ENCODE results near the gene EXOC6B.

Gene EXOC6B

GRCh38 chr2:72136933-72137497, 688.8 kb downstream of the EXOC6B start:
- H3K27me3 ChIP-seq (replicated peaks; ENCODE audit: insufficient read depth, low read length) = no peaks in the 10 kb centered on the region
- 0 out of 2 replicates have a peak overlapping the region, but pooled peaks have one; percentile 55 for H3K4me3 ChIP-seq (ENCODE audit: low read length)
- no peak for TF ChIP-seq EZH2phosphoT487 (IDR thresholded peaks at IDR 0.05; ENCODE audit: low read length)
- TF ChIP-seq, protein P1, sequence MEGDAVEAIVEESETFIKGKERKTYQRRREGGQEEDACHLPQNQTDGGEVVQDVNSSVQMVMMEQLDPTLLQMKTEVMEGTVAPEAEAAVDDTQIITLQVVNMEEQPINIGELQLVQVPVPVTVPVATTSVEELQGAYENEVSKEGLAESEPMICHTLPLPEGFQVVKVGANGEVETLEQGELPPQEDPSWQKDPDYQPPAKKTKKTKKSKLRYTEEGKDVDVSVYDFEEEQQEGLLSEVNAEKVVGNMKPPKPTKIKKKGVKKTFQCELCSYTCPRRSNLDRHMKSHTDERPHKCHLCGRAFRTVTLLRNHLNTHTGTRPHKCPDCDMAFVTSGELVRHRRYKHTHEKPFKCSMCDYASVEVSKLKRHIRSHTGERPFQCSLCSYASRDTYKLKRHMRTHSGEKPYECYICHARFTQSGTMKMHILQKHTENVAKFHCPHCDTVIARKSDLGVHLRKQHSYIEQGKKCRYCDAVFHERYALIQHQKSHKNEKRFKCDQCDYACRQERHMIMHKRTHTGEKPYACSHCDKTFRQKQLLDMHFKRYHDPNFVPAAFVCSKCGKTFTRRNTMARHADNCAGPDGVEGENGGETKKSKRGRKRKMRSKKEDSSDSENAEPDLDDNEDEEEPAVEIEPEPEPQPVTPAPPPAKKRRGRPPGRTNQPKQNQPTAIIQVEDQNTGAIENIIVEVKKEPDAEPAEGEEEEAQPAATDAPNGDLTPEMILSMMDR (IDR thresholded peaks at IDR 0.05; ENCODE audit: low read length) = no peak
- no peak for TF ChIP-seq EZH2 (optimal IDR thresholded peaks at IDR 0.05; ENCODE audit: low read depth, low read length)
- H4K20me1 ChIP-seq (ENCODE audit: insufficient read depth, low read length) = no peaks in the 10 kb centered on the region
- H3F3A ChIP-seq (ENCODE audit: insufficient read depth, low read length) = no peaks in the 10 kb centered on the region
- no peaks in the 10 kb centered on the region for H3K4me1 ChIP-seq (ENCODE audit: low read length)
- H3K27ac ChIP-seq (ENCODE audit: low read length) = no peak overlapping the region
- H3K4me2 ChIP-seq (ENCODE audit: low read depth, low read length) = no peak overlapping the region
- no peaks in the 10 kb centered on the region for H3K9me3 ChIP-seq (replicated peaks; ENCODE audit: insufficient read depth, low read length)
- H3K79me2 ChIP-seq (ENCODE audit: low read length) = no peaks in the 10 kb centered on the region
- no peak overlapping the region for H3K9ac ChIP-seq (ENCODE audit: low read length)
- no peaks in the 10 kb centered on the region for H3K9me2 ChIP-seq (replicated peaks; ENCODE audit: insufficient read depth, low read length)
- peak overlapping the region; percentile 59 for H2AFZ ChIP-seq (ENCODE audit: low read length)
- DNase-seq = no peak
- H3K36me3 ChIP-seq (replicated peaks; ENCODE audit: insufficient read depth, low read length) = no peaks in the 10 kb centered on the region

DNA sequence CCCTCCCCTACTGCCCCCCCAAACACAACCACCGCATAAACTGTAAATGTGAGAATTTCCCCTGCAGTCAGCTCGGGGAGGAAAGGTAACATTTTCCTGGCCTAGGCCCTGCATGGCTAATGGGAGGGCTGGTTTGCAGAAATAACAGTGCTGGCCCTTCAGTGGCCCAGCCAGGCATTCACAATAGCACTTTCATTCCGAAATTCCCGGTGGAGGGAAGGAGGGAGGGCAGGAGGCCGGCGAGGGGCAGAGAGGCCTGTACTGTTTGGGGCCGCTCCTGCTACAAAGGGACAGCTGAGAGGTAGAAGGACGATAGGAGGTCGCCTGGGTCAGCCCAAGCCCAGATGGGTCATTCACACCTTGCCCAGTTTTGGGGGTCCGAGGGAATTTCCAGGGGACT, 689.5 kb downstream of the EXOC6B start:
- Histone ChIP-seq H3K4me1 (ENCODE audit: low read length) (no peaks in the 10 kb centered on the region), H3K36me3 (replicated peaks; ENCODE audit: insufficient read depth, low read length) (no peaks in the 10 kb centered on the region), H3K27ac (ENCODE audit: low read length) (no peak overlapping the region), H3K27me3 (replicated peaks; ENCODE audit: insufficient read depth, low read length) (no peaks in the 10 kb centered on the region), H3K9ac (ENCODE audit: low read length) (no peak overlapping the region), H3K9me2 (replicated peaks; ENCODE audit: insufficient read depth, low read length) (no peaks in the 10 kb centered on the region), H3K9me3 (replicated peaks; ENCODE audit: insufficient read depth, low read length) (no peaks in the 10 kb centered on the region), H3K79me2 (ENCODE audit: low read length) (no peaks in the 10 kb centered on the region), H3K4me2 (ENCODE audit: low read depth, low read length) (no peak overlapping the region), H2AFZ (ENCODE audit: low read length) (no peak overlapping the region), H3K4me3 (ENCODE audit: low read length) (no peak overlapping the region), H4K20me1 (ENCODE audit: insufficient read depth, low read length) (no peaks in the 10 kb centered on the region), H3F3A (ENCODE audit: insufficient read depth, low read length) (no peaks in the 10 kb centered on the region)
- no peak for DNase-seq
- no peak for TF ChIP-seq EZH2 (optimal IDR thresholded peaks at IDR 0.05; ENCODE audit: low read depth, low read length)

GRCh38 chr2:72135921-72136320, 689.9 kb downstream of the EXOC6B start:
- no peaks in the 10 kb centered on the region for H4K20me1 ChIP-seq (ENCODE audit: insufficient read depth, low read length)
- no peaks in the 10 kb centered on the region for H3F3A ChIP-seq (ENCODE audit: insufficient read depth, low read length)
- no peaks in the 10 kb centered on the region for H3K36me3 ChIP-seq (replicated peaks; ENCODE audit: insufficient read depth, low read length)
- no peak overlapping the region for H3K9ac ChIP-seq (ENCODE audit: low read length)
- no peaks in the 10 kb centered on the region for H3K9me2 ChIP-seq (replicated peaks; ENCODE audit: insufficient read depth, low read length)
- H2AFZ ChIP-seq (ENCODE audit: low read length) = no peak overlapping the region
- no peak for DNase-seq
- H3K9me3 ChIP-seq (replicated peaks; ENCODE audit: insufficient read depth, low read length) = no peaks in the 10 kb centered on the region
- H3K4me2 ChIP-seq (ENCODE audit: low read depth, low read length) = no peak overlapping the region
- no peak for TF ChIP-seq EZH2 (optimal IDR thresholded peaks at IDR 0.05; ENCODE audit: low read depth, low read length)
- TF ChIP-seq, protein P1 (IDR thresholded peaks at IDR 0.05; ENCODE audit: low read length) = no peak
- no peak for TF ChIP-seq EZH2phosphoT487 (IDR thresholded peaks at IDR 0.05; ENCODE audit: low read length)
- no peaks in the 10 kb centered on the region for H3K27me3 ChIP-seq (replicated peaks; ENCODE audit: insufficient read depth, low read length)
- H3K4me1 ChIP-seq (ENCODE audit: low read length) = no peaks in the 10 kb centered on the region
- no peak overlapping the region for H3K4me3 ChIP-seq (ENCODE audit: low read length)
- H3K79me2 ChIP-seq (ENCODE audit: low read length) = no peaks in the 10 kb centered on the region
- no peak overlapping the region for H3K27ac ChIP-seq (ENCODE audit: low read length)

DNA sequence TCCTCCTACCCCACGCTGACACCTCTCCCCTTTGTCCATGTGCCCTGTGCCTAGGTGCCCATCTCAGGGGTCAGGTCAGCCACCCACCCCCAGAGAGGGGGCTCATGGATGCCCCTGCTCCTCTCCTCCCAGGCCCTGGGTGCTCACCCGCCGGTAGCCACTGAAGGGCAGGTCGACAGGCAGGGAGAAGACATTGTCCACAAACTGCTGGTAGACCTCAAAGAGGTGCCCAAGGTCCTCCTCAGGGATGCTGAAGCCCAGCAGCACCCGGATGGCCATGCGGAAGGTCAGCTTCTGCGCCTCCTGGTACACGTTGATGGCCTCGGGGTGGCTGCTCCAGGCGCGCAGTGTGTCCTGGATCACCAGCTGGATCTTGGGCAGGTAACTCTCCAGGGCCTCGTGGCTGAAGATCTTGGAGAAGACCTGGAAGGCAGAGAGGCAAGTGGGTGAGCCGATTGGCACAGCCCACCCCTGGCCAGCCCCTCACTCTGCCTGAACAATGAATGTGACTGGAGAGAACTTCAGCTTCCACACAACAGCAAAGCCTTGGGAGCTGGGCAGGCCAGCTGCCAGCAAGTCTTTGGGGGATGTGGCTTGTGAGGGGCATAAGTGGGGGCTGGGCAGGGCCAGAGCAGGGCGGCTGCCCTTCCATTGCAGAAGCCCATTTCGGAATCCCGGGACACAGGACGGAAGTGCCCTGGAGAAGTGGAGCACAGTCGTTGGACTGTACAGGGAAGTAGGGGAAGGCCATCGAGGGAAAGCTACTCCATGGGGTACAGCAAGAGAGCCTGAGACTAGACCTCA, 690.6 kb downstream of the EXOC6B start:
- no peak for TF ChIP-seq EZH2 (optimal IDR thresholded peaks at IDR 0.05; ENCODE audit: low read depth, low read length)
- TF ChIP-seq, protein P1 (IDR thresholded peaks at IDR 0.05; ENCODE audit: low read length) = no peak
- no peak for TF ChIP-seq EZH2phosphoT487 (IDR thresholded peaks at IDR 0.05; ENCODE audit: low read length)
- no peaks in the 10 kb centered on the region for H3K9me2 ChIP-seq (replicated peaks; ENCODE audit: insufficient read depth, low read length)
- H3K9me3 ChIP-seq (replicated peaks; ENCODE audit: insufficient read depth, low read length) = no peaks in the 10 kb centered on the region
- no peak overlapping the region for H3K4me2 ChIP-seq (ENCODE audit: low read depth, low read length)
- no peak overlapping the region for H3K9ac ChIP-seq (ENCODE audit: low read length)
- no peak for DNase-seq
- H3K79me2 ChIP-seq (ENCODE audit: low read length) = no peaks in the 10 kb centered on the region
- no peaks in the 10 kb centered on the region for H3K36me3 ChIP-seq (replicated peaks; ENCODE audit: insufficient read depth, low read length)
- no peak overlapping the region for H3K4me3 ChIP-seq (ENCODE audit: low read length)
- no peaks in the 10 kb centered on the region for H3K27me3 ChIP-seq (replicated peaks; ENCODE audit: insufficient read depth, low read length)
- H3K27ac ChIP-seq (ENCODE audit: low read length) = no peak overlapping the region
- no peaks in the 10 kb centered on the region for H3F3A ChIP-seq (ENCODE audit: insufficient read depth, low read length)
- no peaks in the 10 kb centered on the region for H3K4me1 ChIP-seq (ENCODE audit: low read length)
- no peaks in the 10 kb centered on the region for H4K20me1 ChIP-seq (ENCODE audit: insufficient read depth, low read length)
- no peak overlapping the region for H2AFZ ChIP-seq (ENCODE audit: low read length)

Measured in MM.1S (cell line).